ENCODE measurements around the gene FRYL. TPM values are rescaled to one million over a fixed set of nuclear protein-coding genes. Genes with fewer than 3 reads are reported as not detected.

FRYL gene
- total RNA-seq, 1 donor from 2014 or later, result 30.8 TPM

- H3K9me3 Mint-ChIP-seq (ENCODE audit: low read depth), result no peaks in the 10 kb centered on the region
- peaks cover 34% of the 10 kb centered on the region for H3K27me3 Mint-ChIP-seq (ENCODE audit: low read depth)
- H3K4me1 Mint-ChIP-seq (ENCODE audit: low read depth), result no peaks in the 10 kb centered on the region
- no peak for DNase-seq (ENCODE audit: low spot score)
- H3K4me3 Mint-ChIP-seq (ENCODE audit: unreplicated experiment), result no peak overlapping the region
- no peak overlapping the region for H3K27ac Mint-ChIP-seq (ENCODE audit: unreplicated experiment)
- TF ChIP-seq CTCF (IDR thresholded peaks at IDR 0.05), result no peak
- H3K36me3 Mint-ChIP-seq (ENCODE audit: low read depth), result peaks cover 2% of the 10 kb centered on the region
These were observed 288.4 kb downstream of the FRYL start for GRCh38 chr4:48491514-48492176.

- H3K4me1 Mint-ChIP-seq (ENCODE audit: low read depth), result no peaks in the 10 kb centered on the region
- H3K36me3 Mint-ChIP-seq (ENCODE audit: low read depth), result no peaks in the 10 kb centered on the region
- H3K4me3 Mint-ChIP-seq (ENCODE audit: unreplicated experiment), result no peak overlapping the region
- no peak overlapping the region for H3K27ac Mint-ChIP-seq (ENCODE audit: unreplicated experiment)
- H3K27me3 Mint-ChIP-seq (ENCODE audit: low read depth), result peaks cover 34% of the 10 kb centered on the region
- no peak for DNase-seq (ENCODE audit: low spot score)
- H3K9me3 Mint-ChIP-seq (ENCODE audit: low read depth), result no peaks in the 10 kb centered on the region
- no peak for TF ChIP-seq CTCF (IDR thresholded peaks at IDR 0.05)
These were observed 289.2 kb downstream of the FRYL start for GRCh38 chr4:48490680-48491513.

- TF ChIP-seq CTCF (IDR thresholded peaks at IDR 0.05), result no peak
These were observed 289.9 kb downstream of the FRYL start, which contains the start of gene ZAR1 for GRCh38 chr4:48490012-48490679. Gene ZAR1, plus strand, starts transcription at chr4:48490252. Its CDS starts 40 bp downstream, at chr4:48490292.

GRCh38 chr4:48489683-48490011 is 290.4 kb downstream of the FRYL start:
- H3K4me3 Mint-ChIP-seq (ENCODE audit: unreplicated experiment), result peak overlapping the region; percentile 33
- DNase-seq (ENCODE audit: low spot score), result no peak
- H3K4me1 Mint-ChIP-seq (ENCODE audit: low read depth), result no peaks in the 10 kb centered on the region
- peaks cover 3% of the 10 kb centered on the region for H3K36me3 Mint-ChIP-seq (ENCODE audit: low read depth)
- no peak overlapping the region for H3K27ac Mint-ChIP-seq (ENCODE audit: unreplicated experiment)
- no peaks in the 10 kb centered on the region for H3K9me3 Mint-ChIP-seq (ENCODE audit: low read depth)
- no peak for TF ChIP-seq CTCF (IDR thresholded peaks at IDR 0.05)
- peaks cover 44% of the 10 kb centered on the region for H3K27me3 Mint-ChIP-seq (ENCODE audit: low read depth)

More at GRCh38 chr4:48490012-48490679, 289.9 kb downstream of the FRYL start, which contains the start of gene ZAR1:
- no peaks in the 10 kb centered on the region for H3K4me1 Mint-ChIP-seq (ENCODE audit: low read depth)
- no peak within 1 kb of the TSS for H3K27ac Mint-ChIP-seq (ENCODE audit: unreplicated experiment)
- H3K9me3 Mint-ChIP-seq (ENCODE audit: low read depth), result no peaks in the 10 kb centered on the region
- DNase-seq (ENCODE audit: low spot score), result no peak
- peak within 1 kb of the TSS; percentile 33 for H3K4me3 Mint-ChIP-seq (ENCODE audit: unreplicated experiment)
- no peaks in the 10 kb centered on the region for H3K36me3 Mint-ChIP-seq (ENCODE audit: low read depth)
- H3K27me3 Mint-ChIP-seq (ENCODE audit: low read depth), result peaks cover 39% of the 10 kb centered on the region

GRCh38 chr4:48484494-48485168 is 295.4 kb downstream of the FRYL start:
- Mint-ChIP-seq H3K9me3 (ENCODE audit: low read depth) (no peaks in the 10 kb centered on the region), H3K27ac (ENCODE audit: unreplicated experiment) (no peak overlapping the region), H3K36me3 (ENCODE audit: low read depth) (peaks cover 4% of the 10 kb centered on the region), H3K4me1 (ENCODE audit: low read depth) (peaks cover 3% of the 10 kb centered on the region), H3K4me3 (ENCODE audit: unreplicated experiment) (peak overlapping the region; percentile 46), H3K27me3 (ENCODE audit: low read depth) (peaks cover 56% of the 10 kb centered on the region)
- DNase-seq (ENCODE audit: low spot score), result no peak
- TF ChIP-seq CTCF (IDR thresholded peaks at IDR 0.05), result no peak

Measured in chondrocyte (in vitro differentiated cells).